Esophagus (tissue), 2 donors: Measurements from ENCODE around the gene SYDE2. TPM values are rescaled to one million over a fixed set of nuclear protein-coding genes. Genes with fewer than 3 reads are reported as not detected.
"Not testable (repeated sequence)": the region's sequence is repeated elsewhere in the genome, so short reads cannot be mapped to it uniquely, and the experiment has no call there.

ENCODE experiments used
- H3K27ac ChIP-seq, 2 donors: one replicate each; pipeline ENCODE4 v1.5.1; 2013; ENCODE audit warnings: low read depth in 2 of 2, mild to moderate bottlenecking in 2 of 2, inconsistent platforms in 1 of 2, low read length in 1 of 2, moderate library complexity in 1 of 2
- H3K27me3 ChIP-seq, 2 donors: one replicate each; pipeline ENCODE4 v1.6.1; 2013; ENCODE audit warnings: low read length in 2 of 2, control low read depth in 1 of 2, mild to moderate bottlenecking in 1 of 2; ENCODE audit not compliant: insufficient read depth in 2 of 2, control insufficient read depth in 1 of 2
- H3K36me3 ChIP-seq, 2 donors: one replicate each; pipeline ENCODE4 v1.6.1; 2013; ENCODE audit warnings: low read length in 1 of 2; ENCODE audit not compliant: control insufficient read depth in 2 of 2, insufficient read depth in 2 of 2
- H3K4me1 ChIP-seq, 2 donors: one replicate each; pipeline ENCODE4 v1.6.1; 2013; ENCODE audit warnings: low read length in 1 of 2; ENCODE audit not compliant: control insufficient read depth in 2 of 2, insufficient read depth in 2 of 2
- H3K4me3 ChIP-seq, 2 donors: one replicate each; pipeline ENCODE4 v1.5.1; 2013; ENCODE audit warnings: low read length in 2 of 2, mild to moderate bottlenecking in 2 of 2, low read depth in 1 of 2, moderate library complexity in 1 of 2
- H3K9me3 ChIP-seq, 2 donors: one replicate each; pipeline ENCODE4 v1.6.1; 2013; ENCODE audit warnings: mild to moderate bottlenecking in 2 of 2, low read depth in 1 of 2, low read length in 1 of 2, moderate library complexity in 1 of 2; ENCODE audit not compliant: control insufficient read depth in 2 of 2, insufficient read depth in 1 of 2
- WGBS, 2 donors: extraction: QIAGEN DNeasy Blood & Tissue Kit; methylation state at CpG; one replicate each; pipeline ENCODE4 v1.1.7; 2013; 5-methylcytosine and 5-hydroxymethylcytosine counted together
- polyA plus RNA-seq, 2 donors: library from polyadenylated mRNA; stranded (reverse); fragments of 200-250 nt; gene quantifications; one replicate each; pipeline ENCODE4 v1.2.3, GENCODE V29; 2013
- donor health status: healthy with polysubstance abuse.
- donor health status: Bipolar disorder and iron deficiency.

SYDE2 gene
- polyA plus RNA-seq, 2 donors: 0.51 to 0.62 TPM

DNA sequence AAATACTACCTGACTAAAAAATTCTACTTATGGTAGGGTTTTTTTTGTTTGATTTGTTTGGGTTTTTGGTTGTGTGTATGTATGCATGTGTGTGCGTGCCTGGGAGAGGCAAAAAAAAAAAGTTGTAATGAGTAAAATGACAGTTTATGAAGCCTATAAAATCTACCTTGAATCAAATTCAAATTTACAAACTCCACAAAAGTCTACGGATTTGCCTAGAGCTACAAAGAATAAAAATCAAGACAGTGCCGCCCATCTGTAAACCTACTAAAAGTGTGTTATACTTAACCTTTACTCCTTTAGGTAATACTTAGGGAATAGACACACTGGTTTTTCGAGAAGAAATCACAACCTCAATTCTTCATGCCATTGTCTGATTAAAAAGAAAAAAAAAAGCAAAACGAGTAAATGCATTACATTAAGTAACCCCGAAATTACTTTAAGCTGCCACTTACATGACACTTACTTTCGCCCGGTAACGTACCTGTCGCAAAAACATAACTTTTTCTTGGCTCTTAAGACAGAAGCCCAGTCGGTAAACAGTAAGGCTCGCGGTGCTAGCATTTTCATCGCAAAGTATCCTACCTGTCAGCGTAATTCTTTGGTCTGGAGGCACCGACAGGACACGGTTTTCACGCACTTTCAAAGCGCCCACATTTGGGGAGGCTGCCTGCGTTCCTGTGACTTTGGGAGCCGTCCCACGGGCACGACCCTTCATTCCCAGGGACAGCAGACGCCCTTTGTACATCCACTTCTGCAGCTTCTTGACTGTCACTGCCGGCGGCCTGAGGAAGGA, 951 bp downstream of the SYDE2 start:
- Histone ChIP-seq H3K4me1 (no peaks in the 10 kb centered on the region), H3K36me3 (no peaks in the 10 kb centered on the region), H3K9me3 (no peaks in the 10 kb centered on the region), H3K4me3 (peak overlapping the region; percentile 85 to 95), H3K27ac (peak overlapping the region; percentile 94 to 99), H3K27me3 (no peaks in the 10 kb centered on the region)
- WGBS, 2 donors: 8 to 9% methylated on average over 26 of the region's 26 CpGs

DNA sequence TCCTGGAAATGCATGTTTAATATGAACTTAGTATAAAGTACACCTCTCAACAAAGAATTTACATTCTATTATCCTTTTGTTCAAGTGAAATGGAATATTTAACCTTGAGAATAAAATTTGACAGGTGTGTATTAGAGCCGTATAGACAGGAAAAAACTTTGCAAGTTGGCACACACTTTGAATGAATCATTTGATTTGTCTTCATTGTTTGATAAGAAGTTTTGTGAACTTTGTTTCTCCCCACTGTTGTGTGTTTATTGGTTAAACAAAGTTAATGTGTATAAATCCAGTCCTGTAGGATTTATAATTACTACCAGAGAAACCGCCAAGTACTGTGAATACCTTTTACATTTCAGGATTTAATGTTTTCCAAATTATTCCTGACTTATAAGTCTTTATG, 2.0 kb downstream of the SYDE2 start:
- Histone ChIP-seq H3K36me3 (no peaks in the 10 kb centered on the region), H3K27me3 (no peaks in the 10 kb centered on the region), H3K27ac (no peak overlapping the region), H3K4me1 (no peaks in the 10 kb centered on the region), H3K9me3 (no peaks in the 10 kb centered on the region), H3K4me3 (peak overlapping the region in 1 of 2 donors; percentile 22)
- WGBS, 2 donors: 36 to 42% methylated on average over 2 of the region's 2 CpGs

- H3K36me3 ChIP-seq: no peaks in the 10 kb centered on the region
- H3K4me1 ChIP-seq: no peaks in the 10 kb centered on the region
- no peak overlapping the region for H3K27ac ChIP-seq
- H3K27me3 ChIP-seq: no peaks in the 10 kb centered on the region
- H3K9me3 ChIP-seq: no peaks in the 10 kb centered on the region
- no peak overlapping the region for H3K4me3 ChIP-seq
Observed at GRCh38 chr1:85196358-85196757, 4.5 kb downstream of the SYDE2 start.

- 48 to 68% methylated on average over 2 of the region's 2 CpGs for WGBS, 2 donors
- H3K9me3 ChIP-seq: no peaks in the 10 kb centered on the region
- H3K4me1 ChIP-seq: no peaks in the 10 kb centered on the region
- no peak overlapping the region for H3K27ac ChIP-seq
- H3K36me3 ChIP-seq: no peaks in the 10 kb centered on the region
- no peaks in the 10 kb centered on the region for H3K27me3 ChIP-seq
- no peak overlapping the region for H3K4me3 ChIP-seq
Observed at GRCh38 chr1:85195703-85196102, 5.1 kb downstream of the SYDE2 start.

GRCh38 chr1:85192129-85192528, 8.7 kb downstream of the SYDE2 start:
- H3K4me1 ChIP-seq, H3K27ac ChIP-seq, H3K36me3 ChIP-seq, H3K4me3 ChIP-seq, H3K9me3 ChIP-seq, H3K27me3 ChIP-seq: not testable (repeated sequence)

DNA sequence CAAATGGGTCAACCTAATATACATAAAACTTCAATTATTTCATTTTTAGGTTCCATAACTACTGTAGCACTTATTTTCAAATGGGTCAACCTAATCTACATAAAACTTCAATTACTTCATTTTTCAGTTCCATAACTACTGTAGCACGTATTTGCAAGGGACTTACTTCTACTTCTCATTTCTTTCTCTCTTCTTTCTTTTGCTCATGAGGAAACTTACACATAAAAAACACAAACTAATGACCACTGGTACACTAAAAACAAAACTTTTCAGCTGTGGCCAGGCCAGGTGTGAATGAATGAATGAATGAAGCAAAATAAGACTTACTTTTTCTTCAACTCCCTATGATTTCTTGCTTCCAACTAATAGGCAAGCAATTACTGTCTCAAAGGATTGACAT, 11.7 kb downstream of the SYDE2 start:
- WGBS, 2 donors: 70 to 76% methylated on average over 1 of the region's 1 CpG
- no peak overlapping the region for H3K4me3 ChIP-seq
- no peaks in the 10 kb centered on the region for H3K36me3 ChIP-seq
- H3K27me3 ChIP-seq: no peaks in the 10 kb centered on the region
- H3K4me1 ChIP-seq: no peaks in the 10 kb centered on the region
- no peak overlapping the region for H3K27ac ChIP-seq
- H3K9me3 ChIP-seq: no peaks in the 10 kb centered on the region

DNA sequence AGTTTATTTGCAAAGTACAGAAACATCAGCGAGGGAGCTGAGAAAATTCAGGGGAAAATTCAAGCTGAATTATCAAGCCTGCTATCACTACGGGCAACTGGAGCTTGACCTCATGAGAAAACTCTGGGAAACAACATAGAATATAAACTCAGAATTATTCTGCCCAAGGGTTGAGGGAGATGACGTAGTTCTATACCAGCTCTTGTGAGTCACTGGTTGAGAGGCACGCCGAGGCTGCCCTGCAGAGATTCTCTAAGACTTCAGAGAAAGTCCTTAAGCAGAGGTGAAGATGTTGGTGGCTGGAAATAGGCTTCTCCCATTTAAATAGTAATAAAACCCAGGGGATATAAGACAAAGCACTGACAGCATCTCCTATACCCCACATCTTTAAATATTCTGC, 12.3 kb downstream of the SYDE2 start:
- WGBS, 2 donors: 70 to 74% methylated on average over 5 of the region's 5 CpGs
- no peaks in the 10 kb centered on the region for H3K4me1 ChIP-seq
- H3K27ac ChIP-seq: no peak overlapping the region
- H3K9me3 ChIP-seq: no peaks in the 10 kb centered on the region
- H3K4me3 ChIP-seq: no peak overlapping the region
- H3K36me3 ChIP-seq: no peaks in the 10 kb centered on the region
- no peaks in the 10 kb centered on the region for H3K27me3 ChIP-seq

DNA sequence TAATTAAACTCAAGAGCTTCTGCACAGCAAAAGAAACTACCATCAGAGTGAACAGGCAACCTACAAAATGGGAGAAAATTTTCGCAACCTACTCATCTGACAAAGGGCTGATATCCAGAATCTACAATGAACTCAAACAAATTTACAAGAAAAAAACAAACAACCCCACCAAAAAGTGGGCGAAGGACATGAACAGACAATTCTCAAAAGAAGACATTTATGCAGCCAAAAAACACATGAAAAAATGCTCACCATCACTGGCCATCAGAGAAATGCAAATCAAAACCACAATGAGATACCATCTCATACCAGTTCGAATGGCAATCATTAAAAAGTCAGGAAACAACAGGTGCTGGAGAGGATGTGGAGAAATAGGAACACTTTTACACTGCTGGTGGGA, 13.8 kb downstream of the SYDE2 start:
- not testable (repeated sequence) for H3K9me3 ChIP-seq, H3K27ac ChIP-seq, H3K27me3 ChIP-seq, H3K36me3 ChIP-seq, H3K4me1 ChIP-seq, H3K4me3 ChIP-seq
- 60 to 62% methylated on average over 2 of the region's 3 CpGs for WGBS, 2 donors

DNA sequence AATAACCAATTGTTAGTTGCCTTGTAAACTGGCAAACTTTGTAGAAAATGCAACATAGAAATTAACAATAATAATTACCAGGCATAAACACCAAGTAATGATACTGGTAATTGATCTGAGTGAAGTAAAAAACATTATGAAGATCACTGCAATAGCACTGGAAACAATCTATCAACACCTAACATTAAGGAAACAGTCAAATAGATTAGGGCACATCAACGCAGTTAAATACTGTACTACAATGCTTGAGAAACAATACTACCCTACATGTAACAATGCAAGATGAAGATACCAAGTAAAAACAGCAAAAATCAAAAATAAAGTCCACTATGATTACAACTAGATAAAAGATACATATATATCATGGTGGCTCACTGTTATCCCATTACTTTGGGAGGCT, 16.6 kb downstream of the SYDE2 start:
- 78 to 82% methylated on average over 1 of the region's 1 CpG for WGBS, 2 donors
- Histone ChIP-seq H3K36me3 (peaks cover 0 to 3% of the 10 kb centered on the region in 2 donors), H3K4me1 (no peaks in the 10 kb centered on the region), H3K27ac (no peak overlapping the region), H3K4me3 (no peak overlapping the region), H3K27me3 (no peaks in the 10 kb centered on the region), H3K9me3 (no peaks in the 10 kb centered on the region)

- H3K27ac ChIP-seq: no peak overlapping the region
- WGBS, 2 donors: 67 to 68% methylated on average over 6 of the region's 6 CpGs
Observed at GRCh38 chr1:85182700-85183099, 18.1 kb downstream of the SYDE2 start.

More at GRCh38 chr1:85182700-85183099, 18.1 kb downstream of the SYDE2 start:
- H3K27me3 ChIP-seq: no peaks in the 10 kb centered on the region
- H3K4me1 ChIP-seq: no peaks in the 10 kb centered on the region
- no peak overlapping the region for H3K4me3 ChIP-seq
- H3K36me3 ChIP-seq: peaks cover 0 to 3% of the 10 kb centered on the region in 2 donors
- no peaks in the 10 kb centered on the region for H3K9me3 ChIP-seq
